SKM-1 (cell line): Measurements from ENCODE around the gene RCSD1.

Source experiments
- DNase-seq: peaks from one replicate; lab custom pipeline; 2025; ENCODE audit not compliant: unreplicated experiment; lab: John Stamatoyannopoulos, UW

The RCSD1 gene

GRCh38 chr1:167640051-167640450 is 10.0 kb downstream of the RCSD1 start:
- DNase-seq: no peak

- no peak for DNase-seq
These were observed 11.9 kb downstream of the RCSD1 start for GRCh38 chr1:167641786-167642500.

GRCh38 chr1:167642501-167642826 is 12.4 kb downstream of the RCSD1 start:
- no peak for DNase-seq

GRCh38 chr1:167643441-167643840 is 13.4 kb downstream of the RCSD1 start:
- DNase-seq: no peak

- no peak for DNase-seq
These were observed 14.5 kb downstream of the RCSD1 start for GRCh38 chr1:167644551-167644950.

GRCh38 chr1:167645140-167645541 is 15.1 kb downstream of the RCSD1 start:
- no peak for DNase-seq

GRCh38 chr1:167645625-167646414 is 15.8 kb downstream of the RCSD1 start:
- no peak for DNase-seq

GRCh38 chr1:167648252-167648849 is 18.3 kb downstream of the RCSD1 start:
- no peak for DNase-seq

- peak; percentile 67 for DNase-seq
These were observed 19.1 kb downstream of the RCSD1 start for GRCh38 chr1:167648978-167649744.

GRCh38 chr1:167650269-167651160 is 20.5 kb downstream of the RCSD1 start:
- peak; percentile 91 for DNase-seq

- no peak for DNase-seq
These were observed 21.2 kb downstream of the RCSD1 start for GRCh38 chr1:167651161-167651693.

- DNase-seq: no peak
These were observed 25.0 kb downstream of the RCSD1 start for GRCh38 chr1:167654975-167655575.

GRCh38 chr1:167656657-167657056 is 26.6 kb downstream of the RCSD1 start:
- DNase-seq: no peak

- DNase-seq: no peak
These were observed 28.7 kb downstream of the RCSD1 start for GRCh38 chr1:167658574-167659328.

- no peak for DNase-seq
These were observed 29.4 kb downstream of the RCSD1 start for GRCh38 chr1:167659450-167659849.

GRCh38 chr1:167659881-167660280 is 29.8 kb downstream of the RCSD1 start:
- DNase-seq: no peak

GRCh38 chr1:167661527-167662426 is 31.7 kb downstream of the RCSD1 start:
- no peak for DNase-seq
